Right kidney (tissue), 1 donor: Measurements from ENCODE around the gene PSME3.
"Not testable (repeated sequence)": the region's sequence is repeated elsewhere in the genome, so short reads cannot be mapped to it uniquely, and the experiment has no call there.

Experiments
- DNase-seq: peaks from one replicate; pipeline ENCODE4 v3.0.0-alpha.2; 2016

PSME3 gene

GRCh38 chr17:42873932-42874695 lies 40.9 kb downstream of the PSME3 start:
- DNase-seq, result not testable (repeated sequence)

GRCh38 chr17:42877037-42877436 lies 43.8 kb downstream of the PSME3 start:
- DNase-seq, result no peak

GRCh38 chr17:42878123-42878880 lies 45.1 kb downstream of the PSME3 start:
- peak; percentile 35 for DNase-seq

- DNase-seq, result no peak
These were observed 45.9 kb downstream of the PSME3 start for GRCh38 chr17:42878924-42879595.

- no peak for DNase-seq
These were observed 46.4 kb downstream of the PSME3 start for GRCh38 chr17:42879596-42879985.

GRCh38 chr17:42880776-42881310 lies 47.6 kb downstream of the PSME3 start:
- no peak for DNase-seq

GRCh38 chr17:42881706-42882105 lies 48.5 kb downstream of the PSME3 start:
- not testable (repeated sequence) for DNase-seq

GRCh38 chr17:42882166-42882565 lies 49.0 kb downstream of the PSME3 start:
- DNase-seq, result no peak

- no peak for DNase-seq
These were observed 50.8 kb downstream of the PSME3 start for GRCh38 chr17:42883802-42884558.

GRCh38 chr17:42885806-42886205 lies 52.6 kb downstream of the PSME3 start:
- not testable (repeated sequence) for DNase-seq

- DNase-seq, result no peak
These were observed 53.3 kb downstream of the PSME3 start for GRCh38 chr17:42886283-42887176.

- DNase-seq, result no peak
These were observed 56.6 kb downstream of the PSME3 start for GRCh38 chr17:42889809-42890208.

GRCh38 chr17:42891539-42892152 lies 58.4 kb downstream of the PSME3 start:
- no peak for DNase-seq

GRCh38 chr17:42893359-42893758 lies 60.2 kb downstream of the PSME3 start:
- DNase-seq, result no peak
